HG02678 (cell line): ENCODE measurements around the gene EXD3.
"Not testable (repeated sequence)": the region's sequence is repeated elsewhere in the genome, so short reads cannot be mapped to it uniquely, and the experiment has no call there.

ENCODE experiments used
- ATAC-seq: cut with Tn5 transposase; IDR thresholded peaks from one replicate; pipeline ENCODE4 v1.9.1; 2021; ENCODE audit warnings: mild to moderate bottlenecking, moderate library complexity; ENCODE audit not compliant: unreplicated experiment

Gene EXD3, protein sequence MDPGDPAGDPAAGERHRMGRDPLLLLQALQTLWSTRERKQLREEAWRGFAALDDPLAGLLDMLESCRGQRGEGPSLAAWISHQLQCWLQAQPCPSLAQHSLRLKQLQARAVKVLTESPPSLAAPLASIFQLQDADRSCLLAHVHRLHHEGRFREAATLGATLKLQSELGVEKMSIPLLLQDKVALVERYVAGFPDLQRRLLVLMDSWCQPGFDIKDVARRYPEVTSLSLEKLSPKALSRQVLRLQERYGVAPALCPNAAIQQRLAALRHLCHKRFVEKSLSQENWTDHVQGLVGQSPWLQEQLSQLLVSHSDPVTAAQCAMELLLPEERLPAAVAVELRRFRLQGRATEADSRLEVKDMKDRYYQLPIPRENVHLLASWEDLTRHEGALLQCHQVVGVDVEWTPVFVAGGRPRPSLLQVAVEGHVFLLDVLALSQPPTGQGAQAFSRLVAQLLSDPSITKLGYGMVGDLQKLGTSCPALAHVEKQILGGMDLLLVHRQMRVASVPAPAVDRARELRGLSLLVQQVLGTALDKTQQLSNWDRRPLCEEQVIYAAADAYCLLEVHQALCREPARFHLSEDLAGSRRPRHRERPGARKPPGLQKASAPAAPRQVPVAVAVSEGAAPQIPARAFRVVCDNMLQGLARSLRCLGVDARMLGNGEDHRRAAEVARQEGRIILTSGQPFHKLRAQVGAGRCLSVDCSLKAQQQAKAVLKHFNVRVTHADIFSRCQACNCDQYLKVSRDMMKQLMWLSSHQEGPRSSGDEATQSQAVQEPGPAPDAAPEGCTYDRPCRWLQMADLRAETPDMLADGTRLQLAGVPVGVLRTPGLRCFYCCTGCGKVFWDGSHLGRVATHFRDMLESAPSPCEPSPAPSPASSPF

GRCh38 chr9:137422604-137423513 lies at the start of gene EXD3, which contains the start of gene NOXA1:
Gene EXD3, minus strand, starts transcription at chr9:137423162. Its CDS starts 27,805 bp downstream, at chr9:137395357.
Gene NOXA1, plus strand, starts transcription at chr9:137423393. Its CDS starts 137 bp downstream, at chr9:137423530.
- ATAC-seq = peak; percentile 86

DNA sequence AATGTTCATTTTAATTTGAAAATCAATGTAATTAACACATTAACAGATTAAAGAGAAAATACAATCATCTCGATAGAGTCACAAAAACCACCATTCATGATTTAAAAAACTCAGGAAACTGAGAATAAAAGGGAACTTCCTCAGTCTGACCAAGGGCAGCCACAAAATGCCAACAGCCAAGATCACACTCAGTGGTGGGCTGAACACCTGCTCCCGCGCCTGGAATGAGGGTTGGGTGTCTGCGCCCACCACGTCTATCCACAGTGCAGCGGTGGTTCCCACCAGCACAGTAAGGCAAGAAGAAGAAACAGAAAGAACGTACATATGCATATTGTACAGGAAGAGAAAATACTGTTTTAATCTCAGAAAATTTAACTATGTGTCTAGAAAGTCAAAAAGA lies 47.8 kb upstream of the EXD3 start:
- no peak for ATAC-seq

DNA sequence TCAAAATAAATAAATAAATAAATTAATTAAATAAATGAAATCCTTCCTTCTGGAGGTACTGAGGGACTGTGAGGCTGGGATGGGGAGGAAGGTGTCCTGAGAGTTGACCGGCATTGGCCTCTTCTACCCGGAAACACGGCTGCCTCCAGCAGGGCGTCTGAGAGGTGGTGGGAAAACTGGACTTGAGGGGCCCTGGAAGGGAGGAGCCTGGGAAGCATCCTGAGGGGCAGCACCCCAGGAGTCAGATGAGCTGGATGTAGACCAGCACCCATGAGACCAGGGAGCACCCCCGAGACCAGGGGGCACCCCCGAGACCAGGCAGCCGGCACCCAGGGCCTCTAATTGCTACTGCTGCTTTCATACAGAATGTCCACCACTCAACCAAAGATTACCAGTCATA lies 44.9 kb upstream of the EXD3 start:
- ATAC-seq = no peak

GRCh38 chr9:137467161-137467581 lies 44.2 kb upstream of the EXD3 start:
- ATAC-seq = no peak

GRCh38 chr9:137466389-137467085 lies 43.6 kb upstream of the EXD3 start:
- ATAC-seq = not testable (repeated sequence)

DNA sequence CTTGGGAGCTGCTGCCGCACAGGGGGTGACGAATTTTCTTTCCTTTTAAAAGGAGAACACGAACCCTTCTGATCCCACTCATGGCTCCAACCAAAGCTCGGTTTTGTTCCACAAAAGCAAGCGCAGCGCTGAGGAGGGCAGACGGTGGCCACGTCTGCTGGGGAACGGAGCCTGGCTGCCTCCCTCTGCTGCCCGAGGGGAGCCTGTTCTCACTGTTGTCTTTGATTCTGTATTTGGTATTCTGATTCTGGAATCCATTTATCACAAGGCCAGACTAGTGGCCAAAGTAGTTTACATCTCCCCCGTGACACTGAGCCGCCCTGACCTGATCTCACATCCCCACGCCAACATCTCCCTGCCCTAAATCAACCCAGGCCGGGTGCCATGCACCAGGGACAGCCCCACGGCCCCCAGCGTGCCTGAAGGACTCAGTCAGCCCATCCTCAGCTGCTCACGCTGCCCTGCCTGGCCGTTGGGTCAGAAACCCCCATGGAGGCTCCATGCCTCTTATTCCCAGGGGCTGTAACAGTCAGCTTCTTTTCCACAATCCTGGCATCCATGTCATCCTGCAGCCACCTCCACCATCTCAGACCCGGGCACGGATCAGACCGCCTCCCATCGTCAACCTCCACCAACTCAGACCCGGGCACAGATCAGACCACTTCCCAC lies 42.9 kb upstream of the EXD3 start:
- no peak for ATAC-seq

DNA sequence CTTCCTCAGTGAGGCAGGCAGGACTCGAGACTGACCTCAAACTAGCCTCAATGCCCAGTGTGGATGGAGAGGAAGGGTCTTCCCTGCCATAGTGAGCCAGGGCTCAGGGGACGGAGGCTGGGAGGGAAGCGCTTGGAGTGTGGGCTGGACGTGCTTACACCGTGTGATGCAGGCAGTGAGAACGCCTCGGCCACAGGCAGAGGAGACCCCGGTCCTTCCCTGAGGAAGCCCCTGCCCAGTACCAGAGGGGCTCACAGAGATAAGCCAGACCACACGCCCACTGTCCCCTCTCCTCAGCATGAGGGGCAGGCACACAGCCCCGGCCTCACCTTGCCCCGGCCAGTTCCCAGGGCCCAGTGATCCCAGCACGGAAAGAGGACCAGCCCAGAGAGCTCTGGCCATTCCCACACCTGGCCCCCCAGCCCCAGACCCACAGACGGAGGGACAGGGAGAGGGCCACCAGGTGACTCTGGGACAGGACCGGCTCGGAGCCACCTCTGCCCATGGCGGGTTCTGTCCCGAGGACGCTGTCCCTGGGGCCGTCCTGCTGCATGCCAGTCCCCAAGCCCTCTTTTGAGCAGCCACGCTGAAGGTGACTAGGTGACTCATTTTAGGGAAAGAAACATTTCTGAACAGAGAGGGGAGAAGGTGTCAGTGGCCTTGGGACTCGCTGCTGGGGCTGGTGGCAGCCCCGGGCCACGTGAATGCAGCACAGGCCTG lies 42.2 kb upstream of the EXD3 start:
- no peak for ATAC-seq

DNA sequence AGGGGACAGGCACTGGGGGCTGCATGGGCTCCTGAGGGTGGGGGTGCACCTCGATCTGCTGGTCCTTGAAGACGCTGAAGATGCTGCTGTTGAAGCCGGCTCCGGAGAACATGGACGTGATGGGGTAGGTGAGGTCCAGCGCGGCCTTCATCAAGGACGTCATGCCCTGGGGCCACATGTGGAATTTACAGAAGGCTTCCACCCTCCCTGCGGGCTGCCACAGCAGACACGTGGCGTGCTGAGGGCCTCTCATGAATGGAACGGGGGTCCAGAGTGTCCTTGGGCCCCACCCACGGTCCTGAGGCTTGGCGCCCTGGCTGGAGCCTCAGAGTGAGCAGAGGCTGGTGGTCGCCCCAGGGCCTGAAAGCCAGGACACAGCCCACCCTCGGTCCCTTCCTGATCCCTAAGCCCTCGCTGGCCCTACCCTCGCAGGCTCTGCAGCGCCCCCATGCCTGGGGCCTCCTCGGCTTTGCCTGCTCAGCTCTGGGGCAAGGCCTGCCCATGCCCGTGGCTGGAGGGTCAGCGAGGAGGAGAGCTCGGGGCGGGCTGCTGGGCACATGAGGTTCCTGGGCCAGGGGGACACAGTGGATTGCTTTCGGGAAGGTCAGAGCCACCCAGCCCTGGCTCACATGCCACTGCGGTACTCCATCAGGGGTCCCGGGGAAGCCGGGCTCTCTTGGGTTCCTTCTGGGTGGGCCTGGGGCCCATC lies 41.5 kb upstream of the EXD3 start:
- no peak for ATAC-seq

DNA sequence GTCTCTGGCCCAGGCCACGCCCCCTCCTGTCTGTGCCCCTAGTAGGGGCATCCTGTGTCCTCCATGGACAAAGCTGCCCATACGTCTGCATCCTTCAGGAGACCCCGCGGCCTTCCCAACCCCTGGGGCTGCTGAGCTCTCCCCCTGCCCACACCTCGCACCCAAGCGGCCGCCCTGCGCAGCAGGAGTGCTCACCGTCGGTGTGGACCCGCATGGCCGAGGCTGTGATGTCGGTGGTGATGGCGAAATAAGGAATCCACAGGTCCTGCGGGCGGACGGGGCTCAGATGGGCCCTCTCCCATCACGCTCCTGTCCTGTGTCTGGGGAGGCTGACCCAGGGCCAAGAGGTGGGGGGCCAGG lies 40.9 kb upstream of the EXD3 start:
- no peak for ATAC-seq

GRCh38 chr9:137462986-137463930 lies 40.3 kb upstream of the EXD3 start:
- ATAC-seq = no peak

- no peak for ATAC-seq
Measured at GRCh38 chr9:137462396-137462985, 39.5 kb upstream of the EXD3 start.

DNA sequence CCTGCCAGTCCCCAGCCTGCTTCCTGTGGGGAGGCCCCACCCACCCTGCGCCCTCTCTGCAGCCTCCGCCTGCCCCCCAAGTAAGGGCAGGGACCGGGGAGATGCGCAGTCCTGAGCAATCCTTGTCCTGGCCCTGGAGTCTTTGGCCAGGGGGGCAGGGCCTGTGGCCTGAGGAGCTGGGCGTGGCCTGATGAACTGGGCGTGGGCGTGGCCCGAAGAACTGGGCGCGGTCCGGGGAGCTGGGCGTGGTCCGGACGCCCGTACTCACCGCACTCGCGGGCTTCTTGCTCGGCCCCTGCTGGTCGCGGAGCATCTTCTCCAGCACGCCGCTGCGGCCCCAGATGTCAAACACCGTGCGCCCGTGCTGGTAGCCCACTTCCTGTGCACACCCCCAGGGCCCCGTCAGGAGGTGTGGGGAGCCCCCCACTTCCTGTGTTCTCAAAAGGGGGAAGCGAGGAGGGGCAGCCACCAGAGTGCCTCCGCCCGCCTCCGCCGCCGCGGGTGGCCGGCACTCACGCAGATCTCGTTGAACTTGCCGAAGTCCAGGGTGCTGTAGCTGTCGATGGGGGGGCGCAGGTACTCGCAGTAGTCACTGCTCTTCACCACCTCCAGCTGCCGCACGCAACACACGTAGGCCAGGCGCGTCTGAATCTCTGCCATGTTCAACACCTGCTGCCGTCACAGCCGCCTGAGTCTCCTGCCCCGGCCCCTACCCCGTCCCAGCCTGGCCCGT lies 38.9 kb upstream of the EXD3 start:
- peak; percentile 32 for ATAC-seq

GRCh38 chr9:137461316-137461662 lies 38.3 kb upstream of the EXD3 start:
- ATAC-seq = no peak

- ATAC-seq = no peak
Measured at GRCh38 chr9:137460363-137461315, 37.7 kb upstream of the EXD3 start.
